HG02852 (cell line): Measurements from ENCODE around the gene ZBTB8A.
A peak's percentile ranks its signal among the peaks of the same experiment; 100 is the strongest.
"Not testable (repeated sequence)": the region's sequence is repeated elsewhere in the genome, so short reads cannot be mapped to it uniquely, and the experiment has no call there.

Experiments used
- ATAC-seq: cut with Tn5 transposase; IDR thresholded peaks from one replicate; pipeline ENCODE4 v1.9.1; 2021; ENCODE audit warnings: mild to moderate bottlenecking, moderate library complexity; ENCODE audit not compliant: unreplicated experiment

Gene ZBTB8A

GRCh38 chr1:32536117-32536516, 3.1 kb upstream of the ZBTB8A start:
- ATAC-seq = no peak

- no peak for ATAC-seq
Measured at GRCh38 chr1:32536764-32537163, 2.5 kb upstream of the ZBTB8A start.

GRCh38 chr1:32539584-32540571, 651 bp downstream of the ZBTB8A start:
- no peak for ATAC-seq

- no peak for ATAC-seq
Measured at GRCh38 chr1:32540605-32541004, 1.4 kb downstream of the ZBTB8A start.

- no peak for ATAC-seq
Measured at GRCh38 chr1:32541064-32541566, 1.9 kb downstream of the ZBTB8A start.

GRCh38 chr1:32546611-32547010, 7.4 kb downstream of the ZBTB8A start:
- no peak for ATAC-seq

GRCh38 chr1:32549616-32550015, 10.4 kb downstream of the ZBTB8A start:
- no peak for ATAC-seq

- no peak for ATAC-seq
Measured at GRCh38 chr1:32554288-32554687, 15.1 kb downstream of the ZBTB8A start.

GRCh38 chr1:32557035-32557434, 17.8 kb downstream of the ZBTB8A start:
- ATAC-seq = not testable (repeated sequence)

- no peak for ATAC-seq
Measured at GRCh38 chr1:32557812-32558211, 18.6 kb downstream of the ZBTB8A start.

GRCh38 chr1:32568929-32569328, 29.7 kb downstream of the ZBTB8A start:
- ATAC-seq = no peak

GRCh38 chr1:32580348-32581017, 41.3 kb downstream of the ZBTB8A start:
- ATAC-seq = no peak

GRCh38 chr1:32592943-32593342, 53.7 kb downstream of the ZBTB8A start:
- ATAC-seq = no peak

- ATAC-seq = no peak
Measured at GRCh38 chr1:32600034-32600433, 60.8 kb downstream of the ZBTB8A start.

GRCh38 chr1:32605711-32606424, 66.6 kb downstream of the ZBTB8A start:
- ATAC-seq = no peak

- ATAC-seq = no peak
Measured at GRCh38 chr1:32606565-32607371, 67.5 kb downstream of the ZBTB8A start.

- no peak for ATAC-seq
Measured at GRCh38 chr1:32609180-32609579, 70.0 kb downstream of the ZBTB8A start.

GRCh38 chr1:32611859-32612188, 72.6 kb downstream of the ZBTB8A start:
- peak; percentile 24 for ATAC-seq

GRCh38 chr1:32612189-32612881, 73.1 kb downstream of the ZBTB8A start:
- ATAC-seq = peak; percentile 65

GRCh38 chr1:32613472-32613871, 74.2 kb downstream of the ZBTB8A start:
- no peak for ATAC-seq
